CD14-positive monocyte (primary cell): ENCODE results near the gene PPP6R3. TPM values are rescaled to one million over a fixed set of nuclear protein-coding genes. Genes with fewer than 3 reads are reported as not detected.

ENCODE experiments used
- DNase-seq, 3 donors: peaks; one replicate each; pipeline ENCODE4 v3.0.0-alpha.2; 2011 to 2022
- H2AFZ ChIP-seq: 2 replicates; pipeline ENCODE4 v1.6.0; 2012; ENCODE audit warnings: mild to moderate bottlenecking, low read depth, low read length, inconsistent platforms; ENCODE audit not compliant: insufficient read depth, poor library complexity, severe bottlenecking
- H3K27ac ChIP-seq, 2 donors: 1 replicate in 1 of 2; 2 replicates in 1 of 2; pipeline ENCODE4 v1.5.1; 2012 to 2013; ENCODE audit warnings: low read length in 2 of 2, control low read depth in 1 of 2, inconsistent platforms in 1 of 2, low read depth in 1 of 2, mild to moderate bottlenecking in 1 of 2
- H3K27me3 ChIP-seq, 2 donors: one replicate each; pipeline versions ENCODE4 v1.6.0 to v1.6.1; 2011 to 2013; ENCODE audit warnings: low read length in 2 of 2; ENCODE audit not compliant: control insufficient read depth in 2 of 2, insufficient read depth in 2 of 2
- H3K36me3 ChIP-seq, 2 donors: replicated peaks in 1 of 2; 1 replicate in 1 of 2; 2 replicates in 1 of 2; pipeline versions ENCODE4 v1.5.1 to v1.6.1; 2012 to 2013; ENCODE audit warnings: low read length in 2 of 2, control low read depth in 1 of 2, inconsistent platforms in 1 of 2, mild to moderate bottlenecking in 1 of 2; ENCODE audit not compliant: insufficient read depth in 2 of 2, control insufficient read depth in 1 of 2
- H3K4me1 ChIP-seq, 2 donors: 1 replicate in 1 of 2; 2 replicates in 1 of 2; pipeline versions ENCODE4 v1.5.1 to v1.6.1; 2012 to 2013; ENCODE audit warnings: low read length in 2 of 2, control low read depth in 1 of 2, inconsistent platforms in 1 of 2, mild to moderate bottlenecking in 1 of 2, moderate library complexity in 1 of 2; ENCODE audit not compliant: insufficient read depth in 2 of 2, control insufficient read depth in 1 of 2
- H3K4me2 ChIP-seq: replicated peaks from 2 replicates; pipeline ENCODE3; 2012; ENCODE audit warnings: low read length, moderate library complexity, mild to moderate bottlenecking; ENCODE audit not compliant: poor library complexity, severe bottlenecking; ENCODE audit errors: extremely low read depth
- H3K4me3 ChIP-seq, 3 experiments: fragments of 200-600 bp in 1 of 3; sonication (generic) in 1 of 3; replicated peaks in 1 of 3; 1 replicate in 2 of 3; 2 replicates in 1 of 3; pipeline ENCODE4 v1.5.1; 2011 to 2013; ENCODE audit warnings: low read length in 3 of 3, mild to moderate bottlenecking in 3 of 3, control low read depth in 2 of 3, low read depth in 2 of 3, inconsistent platforms in 1 of 3, moderate library complexity in 1 of 3
- H3K79me2 ChIP-seq: 2 replicates; pipeline ENCODE4 v1.6.0; 2012; ENCODE audit warnings: mild to moderate bottlenecking, control low read depth, inconsistent platforms, low read length, moderate library complexity; ENCODE audit not compliant: insufficient read depth
- H3K9ac ChIP-seq: 2 replicates; pipeline ENCODE4 v1.6.0; 2017; ENCODE audit warnings: low read length, mild to moderate bottlenecking; ENCODE audit not compliant: insufficient read depth, poor library complexity, severe bottlenecking
- H3K9me3 ChIP-seq, 2 donors: replicated peaks in 1 of 2; 1 replicate in 1 of 2; 2 replicates in 1 of 2; pipeline versions ENCODE4 v1.5.1 to v1.6.1; 2012 to 2013; ENCODE audit warnings: low read length in 2 of 2, control low read depth in 1 of 2; ENCODE audit not compliant: control insufficient read depth in 1 of 2, insufficient read depth in 1 of 2
- H4K20me1 ChIP-seq: 2 replicates; pipeline ENCODE4 v1.6.0; 2012; ENCODE audit warnings: mild to moderate bottlenecking, low read length, control low read depth, moderate library complexity; ENCODE audit not compliant: insufficient read depth
- H3K27ac Mint-ChIP-seq, 7 donors: one replicate each; pipeline ENCODE4 v1.8.0; 2020; ENCODE audit warnings: mild to moderate bottlenecking in 7 of 7, mixed read lengths in 7 of 7, moderate library complexity in 6 of 7, inconsistent platforms in 2 of 7
- H3K27me3 Mint-ChIP-seq, 3 donors: one replicate each; pipeline ENCODE4 v1.8.0; 2021 to 2022; ENCODE audit warnings: low read depth in 3 of 3, mild to moderate bottlenecking in 3 of 3, mixed read lengths in 3 of 3, moderate library complexity in 3 of 3, inconsistent platforms in 1 of 3
- H3K36me3 Mint-ChIP-seq, 2 donors: one replicate each; pipeline ENCODE4 v1.8.0; 2020; ENCODE audit warnings: mixed read lengths in 2 of 2, inconsistent platforms in 1 of 2, mild to moderate bottlenecking in 1 of 2
- H3K4me1 Mint-ChIP-seq: one replicate; pipeline ENCODE4 v1.8.0; 2020; ENCODE audit warnings: mild to moderate bottlenecking, mixed read lengths
- H3K4me3 Mint-ChIP-seq, 2 donors: one replicate each; pipeline ENCODE4 v1.8.0; 2020; ENCODE audit warnings: mild to moderate bottlenecking in 2 of 2, mixed read lengths in 2 of 2, moderate library complexity in 1 of 2
- H3K9me3 Mint-ChIP-seq, 7 donors: one replicate each; pipeline ENCODE4 v1.8.0; 2020 to 2022; ENCODE audit warnings: mixed read lengths in 7 of 7, mild to moderate bottlenecking in 6 of 7, moderate library complexity in 6 of 7, inconsistent platforms in 2 of 7
- WGBS: methylation state at CpG from one replicate; pipeline ENCODE4 v1.1.5; 2013; ENCODE audit warnings: missing lambda C conversion rate; ENCODE audit not compliant: insufficient coverage; 5-methylcytosine and 5-hydroxymethylcytosine counted together
- intact Hi-C, 2 donors: fragments of 100-400 bp; cut with micrococcal nuclease; formaldehyde crosslinking; loops; one replicate each; pipeline versions ENCODE4 v1.15.0 to v1.15.1; 2023
- polyA minus RNA-seq: library from RNA; depleted of rRNA, polyadenylated mRNA; stranded (reverse); fragments of >200 nt; gene quantifications from 2 replicates; pipeline ENCODE4 v1.2.3, GENCODE V29; 2012
- polyA plus RNA-seq, 3 donors: library from polyadenylated mRNA; depleted of rRNA in 1 of 3; unstranded in 2 of 3; stranded (reverse) in 1 of 3; fragments of 300-500 nt in 2 of 3; fragments of >200 nt in 1 of 3; fragmentation: Illumina TruSeq in 2 of 3; gene quantifications; 1 replicate in 2 of 3; 2 replicates in 1 of 3; pipeline ENCODE4 v1.2.3, GENCODE V29; 2012 to 2021
- total RNA-seq, 12 experiments: library from RNA in 1 of 12; stranded (reverse) in 1 of 12; fragments of 120-200 nt in 1 of 12; gene quantifications; one replicate each; pipeline ENCODE4 v1.2.4 and lab custom pipeline; 2013 to 2026; ENCODE audit warnings: mixed read lengths in 6 of 12, inconsistent platforms in 1 of 12
- TF ChIP-seq, protein P1 (sequence below): fragments of 200-600 bp; IDR thresholded peaks from one replicate; pipeline ENCODE4 v1.8.0; 2022; ENCODE audit warnings: antibody characterized with exemption, mild to moderate bottlenecking

Gene PPP6R3, protein sequence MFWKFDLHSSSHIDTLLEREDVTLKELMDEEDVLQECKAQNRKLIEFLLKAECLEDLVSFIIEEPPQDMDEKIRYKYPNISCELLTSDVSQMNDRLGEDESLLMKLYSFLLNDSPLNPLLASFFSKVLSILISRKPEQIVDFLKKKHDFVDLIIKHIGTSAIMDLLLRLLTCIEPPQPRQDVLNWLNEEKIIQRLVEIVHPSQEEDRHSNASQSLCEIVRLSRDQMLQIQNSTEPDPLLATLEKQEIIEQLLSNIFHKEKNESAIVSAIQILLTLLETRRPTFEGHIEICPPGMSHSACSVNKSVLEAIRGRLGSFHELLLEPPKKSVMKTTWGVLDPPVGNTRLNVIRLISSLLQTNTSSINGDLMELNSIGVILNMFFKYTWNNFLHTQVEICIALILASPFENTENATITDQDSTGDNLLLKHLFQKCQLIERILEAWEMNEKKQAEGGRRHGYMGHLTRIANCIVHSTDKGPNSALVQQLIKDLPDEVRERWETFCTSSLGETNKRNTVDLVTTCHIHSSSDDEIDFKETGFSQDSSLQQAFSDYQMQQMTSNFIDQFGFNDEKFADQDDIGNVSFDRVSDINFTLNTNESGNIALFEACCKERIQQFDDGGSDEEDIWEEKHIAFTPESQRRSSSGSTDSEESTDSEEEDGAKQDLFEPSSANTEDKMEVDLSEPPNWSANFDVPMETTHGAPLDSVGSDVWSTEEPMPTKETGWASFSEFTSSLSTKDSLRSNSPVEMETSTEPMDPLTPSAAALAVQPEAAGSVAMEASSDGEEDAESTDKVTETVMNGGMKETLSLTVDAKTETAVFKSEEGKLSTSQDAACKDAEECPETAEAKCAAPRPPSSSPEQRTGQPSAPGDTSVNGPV
- total RNA-seq (2013): 114 TPM
- polyA plus RNA-seq: 10 to 100 TPM; 22.9 to 39.4 (median 38.1) TPM
- polyA minus RNA-seq: 84.6 and 128 TPM in 2 replicates
- total RNA-seq (lab: John Stamatoyannopoulos, UW): 200 to 387 (median 261) reads per million in 11 experiments

DNA sequence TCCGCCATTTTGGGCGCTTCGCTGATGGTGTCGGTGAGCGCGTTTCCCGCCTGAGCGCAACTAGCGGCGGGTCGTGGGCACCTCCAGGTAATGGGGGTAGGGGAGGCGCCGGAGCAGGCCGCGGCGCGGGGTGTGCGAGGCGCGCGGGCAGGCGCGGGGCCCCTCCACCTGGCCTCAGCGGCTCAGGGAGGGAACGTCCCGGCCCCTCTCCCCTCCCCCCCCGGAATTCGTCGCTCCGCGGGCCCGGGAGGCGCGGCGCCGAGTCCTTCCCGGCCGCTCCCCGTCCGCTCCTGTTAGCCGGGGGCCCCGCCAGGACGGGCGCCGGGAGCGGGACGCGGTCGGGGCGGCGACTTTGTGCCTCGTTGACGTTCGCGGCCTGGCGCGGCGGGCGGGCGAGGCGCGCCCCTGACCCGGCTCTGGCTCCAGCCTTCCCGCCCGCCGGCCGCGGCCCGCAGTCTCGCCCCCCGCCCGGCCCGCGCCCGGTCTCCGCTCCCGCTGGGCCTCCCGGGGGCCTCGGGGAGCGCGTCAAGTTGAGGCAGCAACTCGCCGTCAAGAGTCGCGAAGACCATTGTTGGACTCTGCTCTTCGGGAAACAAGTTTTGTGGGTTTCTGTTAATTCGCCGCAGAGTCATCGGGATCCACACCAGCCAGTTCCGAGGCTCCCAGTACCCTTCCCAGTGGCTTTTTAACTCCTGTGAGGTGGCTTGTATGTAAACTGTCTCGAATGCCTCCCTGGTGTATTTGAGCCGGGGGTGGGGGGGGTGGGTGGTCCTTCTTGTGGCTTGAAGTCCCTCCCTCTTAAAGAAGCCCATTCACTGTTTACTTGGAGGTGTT lies at the start of gene PPP6R3:
Gene PPP6R3 (plus strand): TSS at position 12 of the 834 bp plus-strand sequence. CDS start 76,913 bp downstream, outside the sequence.
- Mint-ChIP-seq H3K27ac (peak within 1 kb of the TSS; percentile 95 to 99 (median 97)), H3K36me3 (peaks cover 2 to 4% of the 10 kb centered on the region in 2 donors), H3K27me3 (peaks cover 0 to 3% (median 0%) of the 10 kb centered on the region in 3 donors), H3K4me1 (peaks cover 49% of the 10 kb centered on the region), H3K9me3 (no peaks in the 10 kb centered on the region), H3K4me3 (peak within 1 kb of the TSS; percentile 90 to 95)
- H3K4me3 ChIP-seq: peak within 1 kb of the TSS; percentile 64 to 85 (median 77)
- H3K27ac ChIP-seq: peak within 1 kb of the TSS; percentile 72 to 94
- H3K27me3 ChIP-seq: no peaks in the 10 kb centered on the region
- peak within 1 kb of the TSS; percentile 89 for H3K4me2 ChIP-seq
- peaks cover 0 to 9% of the 10 kb centered on the region in 2 donors for H3K36me3 ChIP-seq
- H3K9ac ChIP-seq: peak within 1 kb of the TSS; percentile 82
- under 1% methylated on average over 69 of the region's 92 CpGs for WGBS
- DNase-seq: no peak
- peak within 1 kb of the TSS; percentile 90 for H2AFZ ChIP-seq
- peaks cover 23 to 33% of the 10 kb centered on the region in 2 donors for H3K4me1 ChIP-seq
- peaks cover 54% of the 10 kb centered on the region for H3K79me2 ChIP-seq
- TF ChIP-seq, protein P1, sequence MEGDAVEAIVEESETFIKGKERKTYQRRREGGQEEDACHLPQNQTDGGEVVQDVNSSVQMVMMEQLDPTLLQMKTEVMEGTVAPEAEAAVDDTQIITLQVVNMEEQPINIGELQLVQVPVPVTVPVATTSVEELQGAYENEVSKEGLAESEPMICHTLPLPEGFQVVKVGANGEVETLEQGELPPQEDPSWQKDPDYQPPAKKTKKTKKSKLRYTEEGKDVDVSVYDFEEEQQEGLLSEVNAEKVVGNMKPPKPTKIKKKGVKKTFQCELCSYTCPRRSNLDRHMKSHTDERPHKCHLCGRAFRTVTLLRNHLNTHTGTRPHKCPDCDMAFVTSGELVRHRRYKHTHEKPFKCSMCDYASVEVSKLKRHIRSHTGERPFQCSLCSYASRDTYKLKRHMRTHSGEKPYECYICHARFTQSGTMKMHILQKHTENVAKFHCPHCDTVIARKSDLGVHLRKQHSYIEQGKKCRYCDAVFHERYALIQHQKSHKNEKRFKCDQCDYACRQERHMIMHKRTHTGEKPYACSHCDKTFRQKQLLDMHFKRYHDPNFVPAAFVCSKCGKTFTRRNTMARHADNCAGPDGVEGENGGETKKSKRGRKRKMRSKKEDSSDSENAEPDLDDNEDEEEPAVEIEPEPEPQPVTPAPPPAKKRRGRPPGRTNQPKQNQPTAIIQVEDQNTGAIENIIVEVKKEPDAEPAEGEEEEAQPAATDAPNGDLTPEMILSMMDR: no peak
- no peaks in the 10 kb centered on the region for H3K9me3 ChIP-seq
- peaks cover 49% of the 10 kb centered on the region for H4K20me1 ChIP-seq
- intact Hi-C loops: loop anchor here in 1 of 2 donors (5.0 kb wide), 1 partner anchor 249 kb away; the partner anchor contains the start of gene KMT5B
